K562 (cell line): ENCODE measurements around the gene HEXIM1. TPM values are rescaled to one million over a fixed set of nuclear protein-coding genes. Genes with fewer than 3 reads are reported as not detected.

ENCODE experiments used
- CEBPG ChIP-seq, 3 experiments: fragments of 200-800 bp in 1 of 3; sonication (Bioruptor generic) in 1 of 3; sonication (generic) in 1 of 3; formaldehyde crosslinking in 1 of 3; IDR thresholded peaks in 2 of 3; conservative IDR thresholded peaks in 1 of 3; 2 replicates each; pipeline versions ENCODE4 v1.6.1 to v1.8.0; 2016 to 2022; ENCODE audit warnings: missing compliant biosample characterization in 2 of 3, missing genetic modification characterization in 2 of 3, mild to moderate bottlenecking in 1 of 3, missing genetic modification reagents in 1 of 3
- EP400 ChIP-seq: fragments of 450-650 bp; IDR thresholded peaks from 2 replicates; pipeline ENCODE4 v1.6.1; 2017; ENCODE audit warnings: antibody characterized with exemption, mild to moderate bottlenecking, moderate library complexity
- FOSL1 ChIP-seq: fragments of 200-800 bp; sonication (Bioruptor generic); conservative IDR thresholded peaks from 2 replicates; pipeline ENCODE4 v1.6.1; 2016; ENCODE audit warnings: missing genetic modification characterization, missing compliant biosample characterization
- HLTF ChIP-seq: fragments of 450-650 bp; IDR thresholded peaks from 2 replicates; pipeline ENCODE4 v1.6.1; 2016
- JUN ChIP-seq, 2 experiments: sonication (generic) in 1 of 2; formaldehyde crosslinking in 1 of 2; IDR thresholded peaks; 2 replicates each; pipeline versions ENCODE4 v1.6.1 to v1.8.0; 2012 to 2022; ENCODE audit warnings: borderline replicate concordance in 2 of 2, mild to moderate bottlenecking in 2 of 2, improper control_type of control experiment in 1 of 2, low read depth in 1 of 2, low read length in 1 of 2, missing genetic modification reagents in 1 of 2
- SMAD3 ChIP-seq: fragments of 450-650 bp; formaldehyde crosslinking; conservative IDR thresholded peaks from 2 replicates; pipeline ENCODE4 v1.4.0; 2020; ENCODE audit warnings: mild to moderate bottlenecking
- TBL1XR1 ChIP-seq, 2 experiments: IDR thresholded peaks; 2 replicates each; pipeline ENCODE4 v1.6.1; 2012; ENCODE audit warnings: improper control_type of control experiment in 2 of 2, low read length in 2 of 2, mild to moderate bottlenecking in 1 of 2
- TSC22D4 ChIP-seq: fragments of 450-650 bp; IDR thresholded peaks from 2 replicates; pipeline ENCODE4 v1.6.1; 2016; ENCODE audit warnings: missing genetic modification characterization, missing biosample characterization, control low read depth
- XRCC5 ChIP-seq: fragments of 200-400 bp; formaldehyde crosslinking; IDR thresholded peaks from 2 replicates; pipeline ENCODE4 v1.6.1; 2017; ENCODE audit warnings: low read depth, mild to moderate bottlenecking, low read length
- ZFP30 ChIP-seq: fragments of 250-450 bp; sonication (Bioruptor Pico); IDR thresholded peaks from 2 replicates; pipeline ENCODE4 v1.8.0; 2022; ENCODE audit warnings: moderate library complexity, mild to moderate bottlenecking, inconsistent platforms, borderline replicate concordance
- ZFX ChIP-seq: sonication (generic); formaldehyde crosslinking; IDR thresholded peaks from 2 replicates; pipeline ENCODE4 v1.8.0; 2022; ENCODE audit warnings: mild to moderate bottlenecking, missing genetic modification reagents, moderate library complexity
- ZNF197 ChIP-seq: fragments of 200-800 bp; sonication (Bioruptor generic); IDR thresholded peaks from 2 replicates; pipeline ENCODE4 v1.6.1; 2016; ENCODE audit warnings: low read depth, missing genetic modification characterization, missing compliant biosample characterization
- polyA plus RNA-seq, 8 experiments: library from polyadenylated mRNA; depleted of rRNA in 4 of 8; stranded (reverse) in 5 of 8; unstranded in 3 of 8; fragments of >200 nt; fragmentation: Nextera tagmentation in 2 of 8; fragmentation: Illumina TruSeq in 1 of 8; extraction: Ambion mirVana in 2 of 8; extraction: Trizol in 1 of 8; gene quantifications; 2 replicates each; pipeline versions ENCODE4 v1.2.1 to v1.2.3, GENCODE V29; 2011 to 2014; ENCODE audit warnings: inconsistent platforms in 1 of 8, missing spikeins in 1 of 8
- total RNA-seq, 7 experiments: library from RNA; depleted of rRNA in 6 of 7; stranded (reverse); fragments of >200 nt in 6 of 7; fragmentation: Illumina TruSeq in 2 of 7; extraction: Trizol in 2 of 7; gene quantifications; 2 replicates each; pipeline versions ENCODE4 v1.2.1 to v1.2.3, GENCODE V29; 2011 to 2021; ENCODE audit warnings: low replicate concordance in 1 of 7
- TF ChIP-seq, protein P1 (sequence below): fragments of 450-650 bp; IDR thresholded peaks from 2 replicates; pipeline ENCODE4 v1.6.1; 2018; ENCODE audit warnings: mild to moderate bottlenecking, low read depth; ENCODE audit not compliant: partially characterized antibody
- TF ChIP-seq, protein P2 (sequence below), 3 experiments: fragments of 200-800 bp in 1 of 3; fragments of 250-450 bp in 1 of 3; fragments of 450-650 bp in 1 of 3; sonication (Bioruptor Pico) in 1 of 3; sonication (Bioruptor generic) in 1 of 3; formaldehyde crosslinking in 1 of 3; IDR thresholded peaks; 2 replicates each; pipeline versions ENCODE4 v1.6.1 to v1.8.0; 2016 to 2022; ENCODE audit warnings: mild to moderate bottlenecking in 2 of 3, missing genetic modification characterization in 2 of 3, missing compliant biosample characterization in 1 of 3, moderate library complexity in 1 of 3
- TF ChIP-seq, protein P3 (sequence below): fragments of 450-650 bp; IDR thresholded peaks from 2 replicates; pipeline ENCODE4 v1.6.1; 2017; ENCODE audit warnings: antibody characterized with exemption, mild to moderate bottlenecking

HEXIM1 gene
- total and polyA plus RNA-seq, 9 of the 15 experiments (the other 6 are each of a cell fraction or from before 2014, with no cell fraction given): 1.4 to 28.3 (median 9.1) TPM

DNA sequence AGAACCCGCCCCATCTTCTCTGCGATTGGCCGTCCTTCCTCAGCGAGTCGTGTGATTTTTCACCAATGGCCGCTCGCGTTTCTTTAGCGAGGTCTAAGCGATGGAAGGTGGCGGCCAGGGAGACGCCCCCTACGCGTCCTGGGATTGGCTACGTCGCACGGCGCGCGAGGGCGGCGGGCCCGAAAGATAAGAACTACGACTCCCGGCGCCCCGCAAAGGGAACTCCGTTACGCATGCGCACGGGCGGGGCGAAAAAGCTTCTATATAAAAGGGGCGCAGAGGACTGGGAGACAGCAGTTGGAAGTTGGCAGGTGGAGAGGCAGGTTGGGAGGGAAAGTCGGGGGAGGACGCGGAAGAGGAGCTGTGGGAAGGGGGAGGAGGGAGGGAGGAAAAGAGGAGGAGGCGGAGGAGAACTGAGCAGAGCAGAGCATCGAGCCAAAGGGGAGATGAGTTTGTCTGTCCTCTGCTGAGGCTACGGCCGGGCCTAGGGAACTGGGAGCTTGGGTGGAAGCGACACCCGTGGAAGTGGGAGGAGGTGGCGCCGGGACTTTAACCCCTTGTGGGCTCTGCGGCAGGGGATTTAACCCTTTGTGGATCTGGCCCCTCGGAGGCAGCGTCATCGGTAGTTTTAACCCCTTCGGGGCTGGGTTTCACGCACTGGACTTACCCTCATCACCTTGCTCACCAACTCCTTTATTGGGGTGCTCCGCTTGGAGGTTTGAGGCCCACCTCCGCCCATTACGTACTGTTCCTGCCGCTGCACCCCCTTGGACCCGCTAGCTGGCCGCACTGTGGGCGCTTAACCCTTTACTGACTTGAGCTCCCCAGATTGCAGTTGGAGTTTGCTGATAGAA, at the start of gene HEXIM1 (continued):
- TF ChIP-seq FOSL1 (tag) (no peak; the same call in 1 of the 2 replicates), XRCC5 (peak; percentile 87), SMAD3 (CRISPR knock-in tag) (peak; percentile 92), EP400 (no peak; the same call in 1 of the 2 replicates), TSC22D4 (no peak), TBL1XR1 (IDR thresholded peaks at IDR 0.05; ENCODE audit: low read length in 2 of 2) (peak; percentile 48 to 51; a peak in 3 of 4 replicates), JUN (IDR thresholded peaks at IDR 0.05; ENCODE audit: borderline replicate concordance, low read depth, low read length) (peak; percentile 39), JUN (CRISPR knock-in tag; IDR thresholded peaks at IDR 0.05; ENCODE audit: borderline replicate concordance) (no peak), ZNF197 (no peak), HLTF (peak; percentile 98), CEBPG (CRISPR knock-in tag; IDR thresholded peaks at IDR 0.05) (no peak), CEBPG (tag; conservative IDR thresholded peaks at IDR 0.05 in 1 of 2, IDR thresholded peaks at IDR 0.05 in 1 of 2) (no peak), ZFP30 (CRISPR knock-in tag) (peak; percentile 71; the same call in 1 of the 2 replicates), ZFX (CRISPR knock-in tag) (peak; percentile 37; the same call in 1 of the 2 replicates)
- TF ChIP-seq, protein P1, sequence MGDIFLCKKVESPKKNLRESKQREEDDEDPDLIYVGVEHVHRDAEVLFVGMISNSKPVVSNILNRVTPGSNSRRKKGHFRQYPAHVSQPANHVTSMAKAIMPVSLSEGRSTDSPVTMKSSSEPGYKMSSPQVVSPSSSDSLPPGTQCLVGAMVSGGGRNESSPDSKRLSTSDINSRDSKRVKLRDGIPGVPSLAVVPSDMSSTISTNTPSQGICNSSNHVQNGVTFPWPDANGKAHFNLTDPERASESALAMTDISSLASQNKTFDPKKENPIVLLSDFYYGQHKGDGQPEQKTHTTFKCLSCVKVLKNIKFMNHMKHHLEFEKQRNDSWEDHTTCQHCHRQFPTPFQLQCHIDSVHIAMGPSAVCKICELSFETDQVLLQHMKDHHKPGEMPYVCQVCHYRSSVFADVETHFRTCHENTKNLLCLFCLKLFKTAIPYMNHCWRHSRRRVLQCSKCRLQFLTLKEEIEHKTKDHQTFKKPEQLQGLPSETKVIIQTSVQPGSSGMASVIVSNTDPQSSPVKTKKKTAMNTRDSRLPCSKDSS: no peak
- TF ChIP-seq, protein P2, sequence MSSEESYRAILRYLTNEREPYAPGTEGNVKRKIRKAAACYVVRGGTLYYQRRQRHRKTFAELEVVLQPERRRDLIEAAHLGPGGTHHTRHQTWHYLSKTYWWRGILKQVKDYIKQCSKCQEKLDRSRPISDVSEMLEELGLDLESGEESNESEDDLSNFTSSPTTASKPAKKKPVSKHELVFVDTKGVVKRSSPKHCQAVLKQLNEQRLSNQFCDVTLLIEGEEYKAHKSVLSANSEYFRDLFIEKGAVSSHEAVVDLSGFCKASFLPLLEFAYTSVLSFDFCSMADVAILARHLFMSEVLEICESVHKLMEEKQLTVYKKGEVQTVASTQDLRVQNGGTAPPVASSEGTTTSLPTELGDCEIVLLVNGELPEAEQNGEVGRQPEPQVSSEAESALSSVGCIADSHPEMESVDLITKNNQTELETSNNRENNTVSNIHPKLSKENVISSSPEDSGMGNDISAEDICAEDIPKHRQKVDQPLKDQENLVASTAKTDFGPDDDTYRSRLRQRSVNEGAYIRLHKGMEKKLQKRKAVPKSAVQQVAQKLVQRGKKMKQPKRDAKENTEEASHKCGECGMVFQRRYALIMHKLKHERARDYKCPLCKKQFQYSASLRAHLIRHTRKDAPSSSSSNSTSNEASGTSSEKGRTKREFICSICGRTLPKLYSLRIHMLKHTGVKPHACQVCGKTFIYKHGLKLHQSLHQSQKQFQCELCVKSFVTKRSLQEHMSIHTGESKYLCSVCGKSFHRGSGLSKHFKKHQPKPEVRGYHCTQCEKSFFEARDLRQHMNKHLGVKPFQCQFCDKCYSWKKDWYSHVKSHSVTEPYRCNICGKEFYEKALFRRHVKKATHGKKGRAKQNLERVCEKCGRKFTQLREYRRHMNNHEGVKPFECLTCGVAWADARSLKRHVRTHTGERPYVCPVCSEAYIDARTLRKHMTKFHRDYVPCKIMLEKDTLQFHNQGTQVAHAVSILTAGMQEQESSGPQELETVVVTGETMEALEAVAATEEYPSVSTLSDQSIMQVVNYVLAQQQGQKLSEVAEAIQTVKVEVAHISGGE (CRISPR knock-in tag; IDR thresholded peaks at IDR 0.05): no peak
- TF ChIP-seq, protein P3, sequence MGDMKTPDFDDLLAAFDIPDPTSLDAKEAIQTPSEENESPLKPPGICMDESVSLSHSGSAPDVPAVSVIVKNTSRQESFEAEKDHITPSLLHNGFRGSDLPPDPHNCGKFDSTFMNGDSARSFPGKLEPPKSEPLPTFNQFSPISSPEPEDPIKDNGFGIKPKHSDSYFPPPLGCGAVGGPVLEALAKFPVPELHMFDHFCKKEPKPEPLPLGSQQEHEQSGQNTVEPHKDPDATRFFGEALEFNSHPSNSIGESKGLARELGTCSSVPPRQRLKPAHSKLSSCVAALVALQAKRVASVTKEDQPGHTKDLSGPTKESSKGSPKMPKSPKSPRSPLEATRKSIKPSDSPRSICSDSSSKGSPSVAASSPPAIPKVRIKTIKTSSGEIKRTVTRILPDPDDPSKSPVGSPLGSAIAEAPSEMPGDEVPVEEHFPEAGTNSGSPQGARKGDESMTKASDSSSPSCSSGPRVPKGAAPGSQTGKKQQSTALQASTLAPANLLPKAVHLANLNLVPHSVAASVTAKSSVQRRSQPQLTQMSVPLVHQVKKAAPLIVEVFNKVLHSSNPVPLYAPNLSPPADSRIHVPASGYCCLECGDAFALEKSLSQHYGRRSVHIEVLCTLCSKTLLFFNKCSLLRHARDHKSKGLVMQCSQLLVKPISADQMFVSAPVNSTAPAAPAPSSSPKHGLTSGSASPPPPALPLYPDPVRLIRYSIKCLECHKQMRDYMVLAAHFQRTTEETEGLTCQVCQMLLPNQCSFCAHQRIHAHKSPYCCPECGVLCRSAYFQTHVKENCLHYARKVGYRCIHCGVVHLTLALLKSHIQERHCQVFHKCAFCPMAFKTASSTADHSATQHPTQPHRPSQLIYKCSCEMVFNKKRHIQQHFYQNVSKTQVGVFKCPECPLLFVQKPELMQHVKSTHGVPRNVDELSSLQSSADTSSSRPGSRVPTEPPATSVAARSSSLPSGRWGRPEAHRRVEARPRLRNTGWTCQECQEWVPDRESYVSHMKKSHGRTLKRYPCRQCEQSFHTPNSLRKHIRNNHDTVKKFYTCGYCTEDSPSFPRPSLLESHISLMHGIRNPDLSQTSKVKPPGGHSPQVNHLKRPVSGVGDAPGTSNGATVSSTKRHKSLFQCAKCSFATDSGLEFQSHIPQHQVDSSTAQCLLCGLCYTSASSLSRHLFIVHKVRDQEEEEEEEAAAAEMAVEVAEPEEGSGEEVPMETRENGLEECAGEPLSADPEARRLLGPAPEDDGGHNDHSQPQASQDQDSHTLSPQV: no peak; the same call in 1 of the 2 replicates
